Measurements from ENCODE around the gene LPO.

LPO gene

GRCh38 chr17:58309918-58310259, 71.5 kb downstream of the LPO start:
- Mint-ChIP-seq H3K4me3 (no peak overlapping the region), H3K9me3 (no peaks in the 10 kb centered on the region), H3K4me1 (no peaks in the 10 kb centered on the region), H3K27ac (peak overlapping the region in 1 of 2 donors; percentile 79), H3K27me3 (no peaks in the 10 kb centered on the region)
- ATAC-seq (peak; percentile 3), DNase-seq (no peak)

GRCh38 chr17:58310511-58311428, 72.4 kb downstream of the LPO start:
- ATAC-seq: no peak
- Mint-ChIP-seq H3K9me3 (no peaks in the 10 kb centered on the region), H3K27me3 (no peaks in the 10 kb centered on the region), H3K4me3 (no peak overlapping the region), H3K4me1 (no peaks in the 10 kb centered on the region), H3K27ac (peak overlapping the region in 1 of 2 donors; percentile 89)
- DNase-seq: no peak

GRCh38 chr17:58311429-58311894, 73.1 kb downstream of the LPO start:
- H3K27ac Mint-ChIP-seq: no peak overlapping the region
- H3K9me3 Mint-ChIP-seq: no peaks in the 10 kb centered on the region
- no peaks in the 10 kb centered on the region for H3K4me1 Mint-ChIP-seq
- DNase-seq (no peak), ATAC-seq (no peak)
- H3K27me3 Mint-ChIP-seq: no peaks in the 10 kb centered on the region
- no peak overlapping the region for H3K4me3 Mint-ChIP-seq

GRCh38 chr17:58312021-58312630, 73.7 kb downstream of the LPO start:
- ATAC-seq (no peak), DNase-seq (no peak)
- H3K27me3 Mint-ChIP-seq: no peaks in the 10 kb centered on the region
- peaks cover 2% of the 10 kb centered on the region for H3K4me1 Mint-ChIP-seq
- H3K9me3 Mint-ChIP-seq: no peaks in the 10 kb centered on the region
- no peak overlapping the region for H3K27ac Mint-ChIP-seq
- no peak overlapping the region for H3K4me3 Mint-ChIP-seq

GRCh38 chr17:58312829-58313228, 74.4 kb downstream of the LPO start:
- DNase-seq (no peak), ATAC-seq (no peak)
- H3K4me1 Mint-ChIP-seq: peaks cover 9% of the 10 kb centered on the region
- H3K27ac Mint-ChIP-seq: no peak overlapping the region
- H3K27me3 Mint-ChIP-seq: no peaks in the 10 kb centered on the region
- H3K9me3 Mint-ChIP-seq: no peaks in the 10 kb centered on the region
- H3K4me3 Mint-ChIP-seq: no peak overlapping the region

- peaks cover 15% of the 10 kb centered on the region for H3K4me1 Mint-ChIP-seq
- H3K4me3 Mint-ChIP-seq: no peak overlapping the region
- no peaks in the 10 kb centered on the region for H3K9me3 Mint-ChIP-seq
- ATAC-seq (no peak), DNase-seq (no peak)
- H3K27ac Mint-ChIP-seq: no peak overlapping the region
- H3K27me3 Mint-ChIP-seq: no peaks in the 10 kb centered on the region
Observed at GRCh38 chr17:58313815-58314705, 75.7 kb downstream of the LPO start.

- H3K4me3 Mint-ChIP-seq: no peak overlapping the region
- DNase-seq: no peak
- H3K27ac Mint-ChIP-seq: no peak overlapping the region
- H3K27me3 Mint-ChIP-seq: no peaks in the 10 kb centered on the region
- H3K4me1 Mint-ChIP-seq: peaks cover 15% of the 10 kb centered on the region
- no peak for ATAC-seq
- no peaks in the 10 kb centered on the region for H3K9me3 Mint-ChIP-seq
Observed at GRCh38 chr17:58314706-58315015, 76.3 kb downstream of the LPO start.

GRCh38 chr17:58315281-58315711, 76.9 kb downstream of the LPO start:
- Mint-ChIP-seq H3K9me3 (no peaks in the 10 kb centered on the region), H3K27ac (peak overlapping the region in 1 of 2 donors; percentile 45), H3K4me1 (peaks cover 15% of the 10 kb centered on the region), H3K27me3 (no peaks in the 10 kb centered on the region), H3K4me3 (no peak overlapping the region)
- DNase-seq (no peak), ATAC-seq (no peak)

- no peak for ATAC-seq
- H3K27ac Mint-ChIP-seq: no peak overlapping the region
- no peak for DNase-seq
- no peaks in the 10 kb centered on the region for H3K9me3 Mint-ChIP-seq
- peaks cover 15% of the 10 kb centered on the region for H3K4me1 Mint-ChIP-seq
- H3K27me3 Mint-ChIP-seq: no peaks in the 10 kb centered on the region
- H3K4me3 Mint-ChIP-seq: no peak overlapping the region
Observed at GRCh38 chr17:58315750-58316149, 77.4 kb downstream of the LPO start.

- peaks cover 15% of the 10 kb centered on the region for H3K4me1 Mint-ChIP-seq
- peak in 1 of 2 donors; percentile 8 for DNase-seq
Observed at GRCh38 chr17:58316260-58316960, 78.0 kb downstream of the LPO start.

GRCh38 chr17:58317421-58318064, 79.2 kb downstream of the LPO start:
- peak; percentile 79 to 90 for DNase-seq
- Mint-ChIP-seq H3K27me3 (no peaks in the 10 kb centered on the region), H3K9me3 (no peaks in the 10 kb centered on the region), H3K27ac (peak overlapping the region; percentile 81 to 92), H3K4me1 (peaks cover 23% of the 10 kb centered on the region), H3K4me3 (peak overlapping the region; percentile 53 to 59)
- ATAC-seq: peak; percentile 100

More at GRCh38 chr17:58316260-58316960, 78.0 kb downstream of the LPO start:
- no peak overlapping the region for H3K27ac Mint-ChIP-seq
- H3K4me3 Mint-ChIP-seq: no peak overlapping the region
- H3K27me3 Mint-ChIP-seq: no peaks in the 10 kb centered on the region
- H3K9me3 Mint-ChIP-seq: no peaks in the 10 kb centered on the region
- no peak for ATAC-seq

GRCh38 chr17:58318065-58318481, 79.7 kb downstream of the LPO start:
- H3K27ac Mint-ChIP-seq: peak overlapping the region; percentile 81 to 92
- H3K27me3 Mint-ChIP-seq: no peaks in the 10 kb centered on the region
- peaks cover 29% of the 10 kb centered on the region for H3K4me1 Mint-ChIP-seq
- H3K9me3 Mint-ChIP-seq: no peaks in the 10 kb centered on the region
- peak in 1 of 2 donors; percentile 13 for DNase-seq
- H3K4me3 Mint-ChIP-seq: peak overlapping the region in 1 of 2 donors; percentile 59
- no peak for ATAC-seq

Measured in stimulated activated naive CD8-positive, alpha-beta T cell treated with anti-CD3 and anti-CD28 coated beads, Interleukin-15, amount 100 ng/mL, for 72 hours (primary cell).